ENCODE measurements around the gene DUSP15.
A peak's percentile ranks its signal among the peaks of the same experiment; 100 is the strongest.
"Not testable (repeated sequence)": the region's sequence is repeated elsewhere in the genome, so short reads cannot be mapped to it uniquely, and the experiment has no call there.

Gene DUSP15

GRCh38 chr20:31869942-31870725 lies at the start of gene DUSP15, which contains the start of gene TTLL9:
Gene DUSP15, minus strand, starts transcription at chr20:31870527. Its CDS starts 190 bp downstream, at chr20:31870337.
Gene TTLL9, plus strand, starts transcription at chr20:31870634. Its CDS starts 493 bp downstream, at chr20:31871127.
- no peak for TF ChIP-seq CTCF (IDR thresholded peaks at IDR 0.05; ENCODE audit: insufficient read depth, missing control alignments)
- peak; percentile 47 for DNase-seq (ENCODE audit: insufficient read length, low spot score)
- FAIRE-seq, result no peak

DNA sequence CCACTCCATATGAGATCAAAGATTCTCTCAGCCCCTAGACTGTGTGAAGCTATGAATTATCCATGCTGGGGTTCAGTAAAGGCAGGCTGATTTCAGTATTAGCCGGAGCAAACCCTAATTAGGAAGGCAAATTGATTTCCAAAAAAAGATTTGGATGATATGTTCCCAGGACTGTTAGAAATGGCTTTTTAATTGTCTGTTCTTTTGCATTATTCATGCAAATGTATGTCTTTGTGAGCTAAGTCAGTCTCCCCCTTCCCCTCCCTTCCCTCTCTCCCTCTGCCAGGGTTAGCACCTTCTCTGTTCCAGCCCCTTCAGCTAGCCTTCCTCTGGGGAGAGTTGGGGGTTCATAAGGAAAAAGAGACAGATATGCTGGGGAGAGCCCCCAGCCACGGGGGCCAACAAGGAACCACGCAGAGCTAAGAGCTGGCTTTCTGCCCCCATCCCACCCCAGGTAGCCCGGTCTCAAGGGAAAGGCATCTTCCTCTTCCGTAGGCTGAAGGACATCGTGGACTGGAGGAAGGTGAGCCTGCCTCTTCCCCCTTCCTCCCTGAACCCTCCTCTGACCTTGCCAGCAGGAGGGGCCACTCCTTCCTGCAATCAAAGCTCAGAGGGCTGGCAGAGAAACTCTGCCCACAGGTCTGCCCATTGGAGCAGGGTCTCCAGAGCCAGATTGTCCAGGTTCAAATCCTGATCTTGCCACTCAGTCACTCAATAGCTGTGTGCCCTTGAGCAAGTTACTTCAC lies 49.3 kb upstream of the DUSP15 start:
- DNase-seq (ENCODE audit: insufficient read length, low spot score), result no peak
- TF ChIP-seq CTCF (IDR thresholded peaks at IDR 0.05; ENCODE audit: insufficient read depth, missing control alignments), result no peak
- FAIRE-seq, result no peak

DNA sequence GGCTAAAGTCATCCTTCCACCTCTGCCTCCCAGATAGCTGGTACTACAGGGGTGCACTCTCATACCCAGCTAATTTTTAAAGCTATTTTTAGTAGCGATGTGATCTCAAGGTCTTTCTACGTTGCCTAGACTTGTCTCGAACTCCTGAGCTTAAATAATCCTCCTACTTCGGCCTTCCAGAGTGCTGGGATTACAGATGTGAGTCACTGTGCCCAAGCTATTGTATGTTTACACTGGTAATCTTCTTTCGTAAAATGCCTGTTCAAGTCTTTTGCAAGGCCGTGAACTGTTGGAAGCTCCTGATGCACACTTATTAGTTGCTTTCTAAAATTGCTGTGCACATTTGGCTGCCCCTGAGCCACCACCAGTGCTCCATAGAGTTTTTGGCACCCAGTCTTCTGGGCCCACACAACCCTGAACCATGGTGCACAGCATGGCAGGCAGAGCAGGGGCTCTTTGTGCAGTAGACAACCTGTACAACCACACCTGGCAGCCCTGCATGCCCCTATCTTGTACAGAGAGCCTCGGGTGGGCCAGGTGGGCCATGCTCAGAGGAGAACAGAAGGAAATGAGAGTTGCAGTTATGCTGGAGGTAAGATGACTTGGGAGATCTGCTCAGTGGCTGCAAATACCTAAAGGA lies 48.3 kb upstream of the DUSP15 start:
- FAIRE-seq (no peak), DNase-seq (ENCODE audit: insufficient read length, low spot score) (no peak)
- TF ChIP-seq CTCF (IDR thresholded peaks at IDR 0.05; ENCODE audit: insufficient read depth, missing control alignments), result no peak

DNA sequence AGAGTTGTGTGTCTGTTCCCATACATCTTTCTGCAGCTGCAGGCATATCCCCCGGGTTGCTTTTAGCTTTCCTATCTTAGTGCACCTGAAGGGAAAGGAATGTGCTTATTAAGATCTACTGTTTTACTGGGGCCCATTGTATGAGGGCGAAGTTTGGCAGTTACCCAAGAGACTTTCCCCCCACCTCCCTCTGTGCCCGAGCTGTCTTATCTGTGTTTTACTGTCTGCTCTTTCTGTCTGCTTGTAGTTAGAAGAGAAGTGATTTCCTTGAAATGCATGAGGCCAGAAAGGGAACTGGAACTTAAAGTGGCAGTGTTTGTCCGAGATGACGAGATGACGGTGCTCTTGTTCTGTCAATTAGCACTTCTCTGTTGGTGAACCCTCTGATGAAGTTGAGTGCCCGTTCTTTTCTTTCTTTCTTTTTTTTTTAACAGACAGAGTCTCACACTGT lies 47.7 kb upstream of the DUSP15 start:
- not testable (repeated sequence) for DNase-seq (ENCODE audit: insufficient read length, low spot score); FAIRE-seq

DNA sequence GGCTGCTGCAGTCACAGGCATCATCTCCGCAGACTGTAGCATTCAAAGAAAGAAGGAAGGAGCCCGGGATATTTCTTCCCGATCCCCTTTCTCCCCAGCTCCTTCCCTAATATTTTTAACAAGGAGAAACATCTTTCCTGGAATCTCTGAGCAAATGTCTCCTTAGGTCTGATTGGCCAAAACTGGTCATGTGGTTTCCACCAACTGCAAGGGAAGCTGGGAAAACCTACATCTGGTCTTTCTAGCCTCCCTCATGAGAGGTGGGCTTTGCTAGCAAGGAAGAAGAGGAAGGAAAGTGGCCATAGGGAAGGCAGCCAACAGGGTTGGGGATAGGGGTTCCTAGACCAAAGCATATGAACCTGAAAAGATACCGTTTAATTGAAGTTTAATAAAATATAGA lies 46.4 kb upstream of the DUSP15 start:
- TF ChIP-seq CTCF (IDR thresholded peaks at IDR 0.05; ENCODE audit: insufficient read depth, missing control alignments), result no peak
- no peak for FAIRE-seq
- DNase-seq (ENCODE audit: insufficient read length, low spot score), result no peak

DNA sequence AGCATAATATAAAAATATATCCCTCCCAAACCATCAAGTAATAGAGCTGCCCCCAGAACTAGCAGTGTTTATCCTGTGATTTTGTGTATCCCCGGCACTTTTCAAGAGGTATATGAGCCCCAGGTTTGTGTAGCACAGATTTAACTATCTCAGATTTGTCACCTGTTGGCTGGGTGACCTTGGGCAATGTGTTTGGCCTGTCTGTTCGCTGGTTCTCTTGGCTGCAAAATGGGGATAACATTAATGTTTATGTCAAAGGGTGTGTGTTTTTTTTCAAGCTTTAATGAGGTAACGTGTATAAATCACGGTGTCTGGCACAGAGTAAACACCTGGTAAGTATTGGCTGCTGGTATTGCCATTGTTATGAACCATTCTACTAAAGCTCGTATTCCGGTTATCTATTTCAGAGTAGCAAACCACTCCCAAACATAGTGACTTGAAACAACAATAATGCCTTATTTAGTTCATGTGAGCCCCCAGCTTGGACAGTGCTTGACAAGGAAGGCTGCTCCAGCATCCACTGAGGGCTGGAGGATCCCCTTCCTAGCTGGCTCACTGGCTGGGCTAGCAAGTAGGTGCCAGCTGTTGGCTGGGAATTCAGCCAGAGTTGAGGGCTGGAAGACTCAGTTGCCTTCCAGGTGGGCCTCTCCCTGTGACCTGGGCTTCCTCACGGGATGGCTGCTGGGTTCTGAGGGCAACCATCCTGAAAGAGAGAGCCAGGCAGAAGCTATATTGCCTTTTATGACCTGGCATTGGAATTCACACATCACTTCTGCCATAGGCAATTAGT lies 45.4 kb upstream of the DUSP15 start:
- FAIRE-seq, result no peak

More for the DNA sequence above, 45.4 kb upstream of the DUSP15 start:
- no peak for TF ChIP-seq CTCF (IDR thresholded peaks at IDR 0.05; ENCODE audit: insufficient read depth, missing control alignments)
- no peak for DNase-seq (ENCODE audit: insufficient read length, low spot score)
